ENCODE results near the gene C16orf96. TPM values are rescaled to one million over a fixed set of nuclear protein-coding genes. Genes with fewer than 3 reads are reported as not detected.

Gene C16orf96
- total RNA-seq, 1 donor from 2014 or later = not detected

DNA sequence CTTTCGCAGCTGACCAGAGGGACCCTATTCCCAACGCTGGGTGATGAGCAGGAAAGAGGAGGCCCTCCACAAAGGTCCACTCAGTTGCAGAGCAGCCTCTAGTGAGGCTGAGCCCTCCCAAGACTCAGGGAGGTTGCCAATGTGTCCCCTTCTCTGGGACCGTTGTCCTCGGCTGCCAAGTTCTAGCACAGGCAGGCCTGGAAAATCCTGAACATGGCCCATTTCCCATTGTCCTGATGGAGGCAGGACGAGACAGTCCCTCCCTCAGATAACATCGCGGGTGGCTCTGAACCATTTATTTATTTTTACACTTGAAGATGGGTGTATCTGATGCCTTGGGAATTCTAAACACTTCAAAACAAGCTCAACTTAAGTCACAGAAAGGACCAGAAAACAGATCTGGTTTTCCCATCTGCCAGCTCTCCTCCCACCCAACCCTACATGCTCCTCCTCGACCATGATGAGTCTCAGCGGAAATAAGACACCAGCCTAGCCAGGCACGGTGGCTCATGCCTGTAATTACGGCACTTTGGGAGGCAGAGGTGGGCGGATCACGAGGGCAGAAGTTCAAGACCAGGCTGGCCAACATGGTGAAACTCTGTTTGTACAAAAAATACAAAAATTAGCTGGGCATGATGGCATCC is 30.4 kb upstream of the C16orf96 start:
- DNase-seq = no peak

DNA sequence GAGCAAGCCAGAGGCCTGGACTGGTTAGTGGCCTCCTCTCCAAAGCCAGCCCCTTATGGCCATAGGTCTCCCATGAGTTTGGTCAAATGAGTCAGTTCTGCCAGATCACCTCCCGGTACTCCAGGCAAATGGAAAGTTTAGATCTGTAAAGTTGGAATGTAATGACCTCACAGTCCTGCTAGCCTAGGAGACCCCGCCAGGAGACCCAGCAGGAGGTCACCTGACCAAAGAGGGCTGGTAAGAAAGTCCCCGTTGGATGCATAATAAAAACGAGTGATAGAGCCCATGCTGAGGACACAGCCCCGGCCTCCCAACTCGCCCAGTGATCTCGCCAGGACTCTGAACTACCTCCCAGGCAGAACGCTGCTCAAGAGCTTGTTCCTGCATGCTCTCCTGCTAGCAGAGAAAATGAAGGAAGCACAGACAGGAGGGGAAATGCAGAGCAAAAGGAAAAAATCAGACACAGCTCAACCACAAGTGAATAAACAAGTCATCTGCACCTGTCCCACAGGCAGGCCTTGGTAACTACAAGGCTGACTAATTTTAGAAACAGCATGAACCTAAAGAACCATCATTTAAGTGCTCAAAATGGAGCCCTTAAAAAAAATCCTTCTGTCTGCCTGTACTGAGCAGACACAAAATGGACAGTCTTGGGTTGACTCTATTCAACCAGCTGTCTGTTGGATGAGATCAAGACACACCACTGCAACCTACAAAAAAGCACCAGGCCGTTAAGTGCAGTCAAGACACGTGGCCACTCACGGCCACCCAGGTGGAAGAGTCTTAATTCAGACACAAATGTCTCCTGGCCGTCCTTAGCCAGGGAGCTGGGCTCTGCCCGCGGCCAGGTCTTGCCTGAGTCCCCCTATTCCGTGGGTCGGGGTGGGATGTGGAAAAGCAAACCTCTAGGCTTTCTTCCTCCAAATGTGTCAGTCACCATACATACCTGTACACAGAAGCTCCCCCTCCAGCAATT is 26.8 kb upstream of the C16orf96 start:
- no peak for DNase-seq

DNA sequence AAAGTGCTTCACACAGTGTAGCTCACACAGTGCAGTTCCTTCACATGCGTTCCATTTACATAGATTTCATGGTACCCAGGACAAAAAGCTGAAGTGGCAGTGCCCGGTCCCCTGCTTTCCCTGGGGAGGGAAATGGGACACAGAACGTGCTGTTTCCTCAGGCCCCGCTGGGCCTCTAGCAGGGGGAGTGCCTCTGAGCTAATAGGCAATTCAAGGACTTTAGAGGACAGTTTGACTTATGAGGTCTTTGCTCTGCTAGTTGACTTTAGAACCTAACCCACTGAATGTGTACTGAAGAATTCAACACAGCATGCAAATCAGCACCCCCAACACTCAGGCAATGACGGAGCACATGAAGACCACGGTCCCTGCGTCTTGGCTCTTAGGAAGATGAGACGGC is 24.3 kb upstream of the C16orf96 start:
- DNase-seq = no peak

DNA sequence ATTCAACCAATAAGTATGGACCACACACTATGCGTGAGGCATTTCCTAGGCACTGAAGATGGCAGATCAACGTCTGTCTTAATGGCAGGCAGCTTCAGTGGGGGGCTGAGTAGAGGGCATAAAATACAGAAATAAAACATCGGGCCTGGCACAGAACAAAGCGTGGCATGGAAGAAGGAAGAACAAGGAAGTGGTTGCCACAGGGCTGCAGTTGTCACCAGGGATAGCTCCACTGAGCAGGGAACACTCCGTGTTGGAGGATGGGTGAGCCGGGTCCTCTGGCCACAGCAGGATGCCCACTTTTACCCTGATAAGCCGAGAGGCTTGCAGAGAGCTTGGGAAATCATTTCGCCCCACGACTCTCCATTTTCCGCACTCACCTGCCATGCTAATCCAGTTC is 23.9 kb upstream of the C16orf96 start:
- DNase-seq = no peak

DNA sequence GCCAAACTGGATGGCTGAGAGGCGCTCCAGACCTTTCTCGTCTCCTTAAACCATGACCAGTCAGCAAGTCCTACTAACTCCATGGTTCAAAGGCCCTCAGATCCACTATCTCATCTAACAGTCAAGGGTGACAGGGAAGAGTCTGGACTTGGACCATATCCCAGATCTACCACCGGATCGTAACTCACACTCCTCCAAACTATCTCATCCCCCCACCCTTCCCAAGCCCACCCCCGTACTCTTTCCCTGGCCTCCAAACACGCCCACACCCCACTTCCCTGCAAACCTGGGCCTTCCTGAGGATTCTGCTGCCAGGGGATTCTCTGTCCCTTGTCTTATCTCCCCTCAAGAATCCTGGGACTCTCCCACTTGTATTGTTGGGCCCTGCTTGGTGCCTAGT is 22.6 kb upstream of the C16orf96 start:
- DNase-seq = no peak

DNA sequence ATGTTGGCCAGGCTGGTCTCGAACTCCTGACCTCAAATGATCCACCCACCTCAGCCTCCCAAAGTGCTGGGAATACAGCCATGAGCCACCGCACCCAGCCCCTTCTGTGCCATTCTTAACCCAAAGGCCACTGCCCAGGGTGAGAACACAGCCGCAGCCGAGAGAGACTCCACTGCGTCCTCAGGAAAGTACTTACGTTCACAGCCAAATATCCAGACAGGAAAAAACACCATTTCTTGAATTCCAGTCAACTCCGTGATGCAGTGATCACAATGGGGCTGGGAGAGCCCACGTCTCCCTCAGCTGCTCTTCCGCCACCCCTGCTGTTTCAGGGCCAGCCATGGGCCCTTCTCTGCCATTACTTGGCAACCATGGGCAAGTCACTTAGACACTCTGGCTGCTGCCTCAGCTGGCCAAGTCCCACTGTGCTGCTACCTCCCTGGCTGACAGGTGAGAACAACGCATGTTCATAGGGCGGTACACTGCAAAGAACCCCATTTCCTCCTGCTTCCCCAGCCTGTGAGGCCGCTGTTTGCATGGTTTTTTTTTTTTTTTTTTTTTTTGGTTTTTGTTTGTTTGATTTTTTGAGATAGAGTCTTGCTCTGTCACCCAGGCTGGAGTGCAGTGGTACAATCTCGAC is 21.9 kb upstream of the C16orf96 start:
- DNase-seq = no peak

DNA sequence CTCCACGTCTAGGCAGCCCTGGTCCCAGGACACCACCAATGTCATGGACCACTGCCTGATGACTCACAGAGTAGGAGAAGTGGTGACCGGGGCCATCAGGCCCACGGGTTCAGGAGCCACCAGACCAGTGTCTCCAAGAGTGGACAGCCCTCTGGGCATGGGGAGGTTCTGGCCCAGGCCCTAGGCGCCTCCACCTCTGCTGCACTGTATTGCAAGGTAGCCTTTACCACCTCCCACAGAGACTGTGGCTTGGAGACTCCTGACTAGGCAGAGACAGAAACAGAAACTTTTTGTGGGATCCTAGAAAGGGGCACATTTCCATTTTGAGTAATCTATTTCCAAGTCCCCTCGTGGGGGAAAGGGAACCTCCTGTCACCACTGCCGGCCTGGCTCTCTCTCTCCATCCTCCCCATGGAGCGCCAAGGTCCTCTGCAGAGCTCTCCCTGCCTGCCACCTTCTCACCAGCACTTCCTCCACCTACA is 20.5 kb upstream of the C16orf96 start:
- DNase-seq = no peak

DNA sequence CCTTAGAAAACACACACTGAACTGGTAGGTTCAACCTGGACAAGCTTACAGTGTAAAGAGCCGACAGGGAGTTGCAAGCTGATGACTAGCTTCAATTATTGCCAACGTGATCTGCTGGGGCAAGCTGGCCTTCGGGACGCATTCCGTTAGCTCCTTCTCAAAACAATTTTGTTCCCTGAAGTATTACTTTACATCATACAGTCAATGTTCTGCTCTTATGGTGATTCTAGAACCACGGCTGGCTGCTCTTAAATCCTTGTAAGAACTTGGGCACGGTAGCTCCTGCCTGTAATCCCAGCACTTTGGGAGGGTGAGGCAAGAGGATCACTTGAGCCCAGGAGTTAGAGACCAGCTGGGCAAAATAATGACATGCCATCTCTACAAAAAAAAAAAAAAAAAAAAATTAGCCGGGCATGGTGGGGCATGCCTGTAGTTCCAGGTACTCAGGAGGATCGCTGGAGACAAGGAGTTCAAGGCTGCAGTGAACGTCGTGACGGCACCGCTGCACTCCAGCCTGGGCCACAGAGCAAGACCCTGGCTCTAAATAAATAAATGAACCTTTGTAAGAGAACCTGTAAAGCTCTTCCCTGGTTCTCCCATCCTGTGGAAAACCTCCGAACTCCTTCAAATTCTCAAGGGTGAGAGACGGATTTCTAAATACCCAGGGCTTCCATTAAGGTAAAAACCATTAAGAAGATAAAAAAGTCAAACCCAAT is 19.6 kb upstream of the C16orf96 start:
- no peak for DNase-seq

DNA sequence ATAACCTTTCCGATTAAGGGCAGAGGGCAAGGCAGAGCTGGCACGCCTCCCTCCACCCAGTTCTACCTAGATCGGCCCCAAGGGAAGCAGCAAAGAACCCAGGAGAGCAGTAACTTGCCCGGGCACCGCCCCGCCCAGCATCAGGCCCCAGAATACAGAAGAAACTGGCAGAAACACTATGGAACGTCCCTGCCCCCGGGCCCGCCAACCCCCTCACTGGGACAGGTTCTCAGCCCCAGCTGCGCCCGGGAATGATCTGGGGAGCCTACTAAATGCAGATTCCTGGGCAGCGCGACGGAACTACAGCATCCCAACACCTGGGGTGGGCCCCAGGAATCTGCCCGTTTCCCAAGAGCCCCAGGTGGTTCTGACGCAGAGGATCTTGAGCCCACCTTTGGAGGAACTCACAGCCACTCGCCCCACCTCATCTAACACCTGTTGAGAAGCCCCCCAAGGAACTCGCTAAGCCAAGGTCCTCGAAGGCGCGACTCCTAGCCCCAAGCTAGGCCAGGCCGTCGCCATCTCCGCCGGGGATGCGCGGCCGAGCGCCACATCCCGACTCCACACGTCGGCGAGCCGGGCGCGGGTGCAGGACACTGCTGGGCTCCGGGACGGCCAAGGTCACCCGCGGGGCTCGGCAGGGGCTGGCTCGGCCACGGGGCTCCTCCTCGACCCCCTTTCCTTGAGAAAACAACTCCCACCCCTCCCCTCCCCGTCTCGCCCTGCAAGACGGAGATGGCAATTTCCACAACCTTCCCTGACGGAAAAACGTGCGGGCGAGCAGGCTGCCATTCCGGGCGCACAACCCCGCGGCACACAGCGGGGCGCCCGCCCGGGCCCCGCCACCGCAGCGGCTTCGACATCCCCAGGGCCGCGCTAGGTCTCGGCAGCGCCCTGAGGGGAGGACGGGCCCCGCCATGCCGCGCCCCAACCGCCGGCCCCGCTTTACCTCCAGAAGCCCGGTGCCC is 18.5 kb upstream of the C16orf96 start:
- DNase-seq = no peak

DNA sequence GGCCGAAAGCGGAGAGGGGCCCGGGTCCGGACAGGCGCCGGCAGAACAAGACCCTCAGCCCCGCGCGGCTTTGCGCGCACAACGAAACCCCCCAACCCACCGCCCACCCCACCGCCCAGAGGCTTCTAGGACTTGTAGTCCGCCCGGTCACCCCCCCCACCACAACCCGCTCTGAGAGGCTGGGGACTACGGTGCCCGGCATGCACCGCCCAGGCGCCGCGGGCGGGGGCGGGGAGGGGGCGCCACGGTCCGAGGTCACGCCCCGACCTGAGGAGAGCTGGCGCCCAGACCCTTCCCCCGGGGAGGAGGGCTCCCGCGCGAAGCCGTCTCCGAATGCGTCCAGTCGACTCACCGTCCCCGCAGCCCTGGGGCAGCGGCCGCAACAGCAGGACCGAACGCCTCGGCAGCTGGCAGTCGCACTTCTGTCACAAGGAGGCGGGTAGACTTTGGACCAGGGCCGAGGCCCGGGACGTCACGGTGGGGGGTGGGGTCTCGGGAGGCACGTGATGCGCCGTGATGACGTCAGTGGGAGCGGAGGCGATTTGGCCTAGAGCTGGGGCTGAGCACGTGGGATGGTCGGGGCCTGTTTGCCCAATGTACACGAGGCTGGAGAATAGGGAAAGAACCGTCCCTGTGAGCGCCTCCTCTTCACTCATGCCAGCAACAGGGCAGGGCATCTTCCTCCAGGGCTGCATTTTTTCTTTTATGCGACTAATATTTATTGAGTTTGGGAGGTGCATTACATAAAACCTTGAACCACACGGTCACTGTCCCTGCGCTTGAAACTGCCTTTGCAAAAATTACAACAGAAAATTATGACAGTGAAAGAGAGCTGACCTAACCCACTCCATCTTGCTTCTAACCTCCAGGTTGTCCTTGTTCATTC is 17.5 kb upstream of the C16orf96 start, which contains the start of gene CDIP1:
CDIP1 (minus strand) TSS at position 424 of the 886 bp plus-strand sequence. CDS start 24,643 bp downstream, outside the sequence.
- DNase-seq = peak; percentile 92

DNA sequence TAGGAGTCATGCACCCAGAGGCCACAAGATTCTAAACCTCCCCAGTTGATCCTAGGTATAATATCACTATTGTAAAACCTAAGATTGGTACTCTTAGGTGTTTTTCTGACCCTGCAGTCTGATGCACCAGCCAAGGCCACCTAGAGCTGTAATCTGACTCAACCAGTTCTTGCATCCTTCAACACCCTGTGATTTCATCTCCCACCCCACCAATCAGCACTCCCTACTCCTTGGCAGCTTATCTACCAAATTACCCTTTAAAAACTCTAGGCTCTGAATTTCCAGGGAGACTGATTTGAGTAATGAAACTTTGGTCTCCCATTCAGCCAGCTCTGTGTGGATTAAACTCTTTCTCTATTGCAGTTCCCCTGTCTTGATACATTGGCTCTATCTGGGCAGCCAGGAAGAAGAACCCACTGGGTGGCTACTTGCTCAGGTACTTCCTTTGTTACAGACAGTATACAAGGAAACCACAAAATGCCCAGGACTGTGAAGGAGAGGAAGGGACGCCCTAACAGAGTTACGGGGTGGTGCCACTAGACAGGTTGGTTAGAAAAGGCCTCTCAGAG is 16.3 kb upstream of the C16orf96 start:
- DNase-seq = no peak

DNA sequence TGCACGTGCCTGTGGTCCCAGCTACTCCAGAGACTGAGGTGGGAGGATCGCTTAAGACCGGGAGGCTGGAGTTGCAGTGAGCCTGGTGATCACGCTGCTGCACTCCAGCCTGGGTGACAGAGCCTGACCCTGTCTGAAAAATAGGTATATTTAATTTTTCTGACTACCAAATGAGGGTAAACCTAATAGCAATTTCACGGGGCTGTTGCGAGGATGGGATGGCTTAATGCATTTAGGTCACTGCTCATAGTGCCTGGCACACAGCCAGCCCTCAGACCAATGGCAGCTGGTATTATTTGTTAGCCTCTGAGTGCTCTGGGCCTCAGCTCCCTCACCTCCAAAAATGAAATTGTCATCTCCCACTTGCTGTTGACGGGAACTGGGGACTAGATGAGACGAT is 11.7 kb upstream of the C16orf96 start:
- DNase-seq = no peak

DNA sequence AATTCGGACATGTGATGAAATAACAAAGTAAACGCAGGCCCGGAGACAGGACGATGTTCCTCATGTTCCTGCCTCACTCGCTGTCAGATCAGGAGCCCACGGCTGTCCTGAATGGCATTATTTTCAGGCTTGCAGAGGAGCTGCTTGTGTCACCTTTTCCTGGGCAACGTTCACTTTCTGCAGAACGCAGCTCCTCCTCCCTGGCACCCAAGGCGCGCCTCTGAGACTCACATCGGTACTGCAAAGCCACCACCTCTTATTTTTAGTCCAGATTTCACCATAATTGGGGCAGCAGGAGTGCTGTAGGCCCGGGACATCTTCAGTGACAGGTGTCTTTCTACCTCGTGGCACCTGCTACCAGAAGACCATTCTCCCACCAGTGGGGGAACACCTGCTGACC is 8.0 kb upstream of the C16orf96 start:
- DNase-seq = no peak

DNA sequence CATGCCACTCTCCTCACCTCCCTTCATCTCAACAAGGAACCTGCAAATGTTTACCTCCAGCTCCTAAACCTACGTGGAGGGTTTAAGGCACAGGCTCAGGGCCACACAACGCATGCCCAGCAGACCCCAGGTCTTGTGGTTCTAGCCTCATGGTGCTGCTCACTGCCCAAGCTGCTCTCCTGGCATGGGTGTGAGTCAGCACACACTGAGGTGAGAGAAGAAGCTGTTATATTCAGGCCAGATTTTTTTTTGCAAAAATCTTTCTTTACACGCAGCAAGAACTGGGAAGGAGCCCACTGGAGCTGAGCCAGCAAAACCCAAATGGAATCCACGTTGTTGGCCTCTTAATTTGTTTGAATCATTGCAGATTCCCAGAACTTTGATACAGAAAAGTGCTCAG is 5.5 kb upstream of the C16orf96 start:
- no peak for DNase-seq

DNA sequence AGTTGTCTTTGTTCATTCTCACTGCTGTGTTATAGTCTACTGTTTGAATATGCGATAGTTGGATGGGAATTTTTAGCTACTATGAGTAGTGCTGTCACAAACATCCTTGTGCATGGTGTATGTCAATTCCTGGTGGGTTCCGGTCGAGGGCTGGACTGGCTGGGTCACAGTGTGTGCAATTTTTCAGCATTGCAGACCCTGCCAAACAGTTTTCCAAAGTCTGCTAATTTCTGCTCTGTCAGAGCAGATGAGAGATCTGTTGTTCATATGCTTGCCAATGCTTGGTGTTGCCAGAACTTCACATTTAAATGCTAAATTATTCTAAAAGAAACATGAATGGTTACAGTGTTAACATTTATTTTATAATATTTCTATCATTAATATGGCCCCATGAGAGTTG is 3.6 kb upstream of the C16orf96 start:
- no peak for DNase-seq

DNA sequence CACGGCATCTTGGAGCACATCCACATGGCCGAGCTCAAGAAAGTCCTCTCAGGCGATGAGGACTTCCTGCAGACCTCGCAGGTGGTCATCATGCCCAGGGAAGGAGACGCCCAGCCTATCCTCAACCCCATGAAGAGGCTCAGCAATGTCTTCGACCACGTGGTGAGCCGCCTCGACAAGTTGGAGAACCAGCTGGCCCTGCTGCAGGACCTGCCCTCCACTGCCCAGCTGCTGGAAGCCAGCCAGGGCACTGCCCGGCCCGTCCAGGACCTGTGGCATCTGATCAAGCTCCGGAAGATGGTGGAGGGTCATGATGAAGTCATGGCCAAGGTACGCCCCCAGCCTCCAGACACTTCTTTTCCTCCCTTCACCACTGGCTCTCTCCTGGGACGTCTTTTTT is 440 bp downstream of the C16orf96 start:
- no peak for DNase-seq

DNA sequence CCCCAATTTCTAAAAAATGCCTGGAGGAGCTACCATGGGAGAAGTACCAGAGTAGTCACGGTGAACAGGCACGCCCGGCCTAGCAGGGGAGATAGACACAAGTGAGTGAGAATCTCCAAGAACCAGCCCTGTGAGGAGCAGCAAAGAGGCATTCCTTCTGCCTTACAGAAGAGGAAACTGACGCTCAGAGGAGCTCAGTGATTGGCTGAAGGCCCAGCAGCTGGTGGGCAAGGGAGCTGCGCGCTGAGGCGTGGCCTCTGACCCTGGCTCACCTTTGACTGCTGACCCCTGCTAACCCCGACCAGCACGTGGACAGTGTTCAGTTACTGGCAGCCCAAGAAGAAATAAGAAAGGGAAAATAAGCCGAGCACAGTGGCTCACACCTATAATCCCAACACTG is 1.8 kb downstream of the C16orf96 start:
- no peak for DNase-seq

DNA sequence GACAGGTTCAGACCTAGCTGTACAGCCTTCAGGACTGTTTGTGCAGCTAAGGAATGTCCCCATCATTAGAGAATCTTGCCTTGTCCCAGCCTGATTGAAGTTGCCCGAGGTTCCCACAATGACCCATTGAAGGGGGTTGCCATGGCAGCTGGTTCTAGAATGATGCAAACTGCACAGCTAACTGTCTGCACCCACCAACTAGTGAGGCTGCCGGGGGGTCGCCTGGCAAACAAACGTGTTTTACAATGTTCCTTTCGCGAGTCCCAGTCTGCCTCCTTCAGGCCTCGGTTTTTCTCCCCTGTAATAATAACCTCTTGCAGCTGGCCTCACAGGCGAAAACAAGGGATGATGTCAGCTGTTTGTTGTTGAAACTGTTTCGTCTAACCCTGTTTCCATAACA is 5.5 kb downstream of the C16orf96 start:
- no peak for DNase-seq

DNA sequence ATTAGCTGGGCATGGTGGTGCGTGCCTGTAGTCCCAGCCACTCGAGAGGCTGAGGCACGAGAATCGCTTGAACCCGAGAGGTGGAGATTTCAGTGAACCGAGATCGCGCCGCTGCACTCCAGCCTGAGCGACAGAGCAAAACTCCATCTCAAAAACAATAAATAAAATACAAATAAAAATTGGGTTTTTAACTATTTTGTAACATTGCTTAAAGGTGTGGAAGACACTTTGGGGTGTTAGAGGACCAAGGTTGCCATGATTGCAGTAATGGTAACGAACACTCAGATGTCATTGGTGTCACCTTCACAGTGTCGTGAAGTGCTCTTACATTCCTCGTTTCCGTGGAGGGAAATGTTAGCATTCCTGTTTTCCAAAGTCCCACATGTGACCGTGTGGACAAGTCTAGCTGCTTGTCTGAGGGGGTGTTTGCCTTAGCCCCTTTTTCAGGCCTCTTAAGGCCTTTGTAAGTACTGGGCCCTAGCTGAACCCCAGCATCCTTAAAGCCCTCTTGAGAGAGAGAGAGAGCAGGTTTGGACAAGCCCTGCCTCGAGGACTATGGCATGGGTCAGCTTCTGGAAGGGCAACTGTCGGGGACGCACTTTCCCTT is 8.6 kb downstream of the C16orf96 start:
- DNase-seq = no peak
